ENCODE measurements around the gene KCNH3. TPM values are rescaled to one million over a fixed set of nuclear protein-coding genes. Genes with fewer than 3 reads are reported as not detected.

KCNH3 gene
- total and polyA plus RNA-seq, 2 of the 8 experiments (the other 6 are each of a cell fraction or from before 2014, with no cell fraction given) = 0.24 to 0.50 TPM

DNA sequence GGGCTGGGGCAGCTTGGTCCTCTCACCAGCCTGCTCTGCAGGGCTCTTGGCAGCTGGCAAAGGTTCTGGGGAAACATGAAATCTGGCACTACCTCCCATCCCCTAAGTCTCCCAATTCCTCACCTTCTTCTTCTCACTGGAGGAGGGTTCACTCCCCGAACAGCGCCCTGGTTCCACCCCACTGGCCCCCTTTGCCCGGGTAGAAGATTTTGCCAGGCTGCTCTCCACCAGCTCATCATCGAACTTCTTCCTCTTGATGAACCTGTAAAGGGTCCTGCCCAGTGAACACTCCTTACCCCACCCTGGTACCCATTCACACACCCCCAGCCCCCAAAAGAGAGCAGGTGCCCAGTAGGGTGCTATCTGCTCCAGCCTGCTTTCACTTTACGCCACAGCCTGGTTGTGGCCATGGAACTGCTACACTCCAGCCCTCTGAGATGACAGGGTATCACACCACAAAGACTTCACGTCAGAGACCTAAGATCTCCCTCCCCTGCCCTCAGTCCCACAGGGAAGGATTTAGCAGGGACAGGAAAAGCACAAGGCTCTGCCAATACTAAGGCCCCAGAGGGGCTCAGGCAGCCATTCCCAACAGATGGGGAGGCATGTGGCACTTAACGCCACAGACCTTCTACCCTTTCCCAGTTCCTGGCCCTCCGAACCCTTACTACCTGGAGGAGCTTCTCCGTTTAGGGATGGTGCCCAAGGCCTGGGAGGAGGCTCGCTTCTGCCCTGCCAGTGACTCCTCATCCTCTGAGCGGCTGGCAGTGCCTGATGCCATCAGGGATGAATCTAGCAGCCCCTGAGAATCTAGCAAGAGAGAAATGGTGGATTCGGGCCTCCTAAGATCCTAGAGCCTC, 26.8 kb downstream of the KCNH3 start:
- DNase-seq (ENCODE audit: low read depth in 1 of 2, low spot score in 2 of 2) (no peak), FAIRE-seq (no peak)
- TF ChIP-seq SP1 (IDR thresholded peaks at IDR 0.05; ENCODE audit: low read depth, low read length) = no peak
- TF ChIP-seq, protein P1, sequence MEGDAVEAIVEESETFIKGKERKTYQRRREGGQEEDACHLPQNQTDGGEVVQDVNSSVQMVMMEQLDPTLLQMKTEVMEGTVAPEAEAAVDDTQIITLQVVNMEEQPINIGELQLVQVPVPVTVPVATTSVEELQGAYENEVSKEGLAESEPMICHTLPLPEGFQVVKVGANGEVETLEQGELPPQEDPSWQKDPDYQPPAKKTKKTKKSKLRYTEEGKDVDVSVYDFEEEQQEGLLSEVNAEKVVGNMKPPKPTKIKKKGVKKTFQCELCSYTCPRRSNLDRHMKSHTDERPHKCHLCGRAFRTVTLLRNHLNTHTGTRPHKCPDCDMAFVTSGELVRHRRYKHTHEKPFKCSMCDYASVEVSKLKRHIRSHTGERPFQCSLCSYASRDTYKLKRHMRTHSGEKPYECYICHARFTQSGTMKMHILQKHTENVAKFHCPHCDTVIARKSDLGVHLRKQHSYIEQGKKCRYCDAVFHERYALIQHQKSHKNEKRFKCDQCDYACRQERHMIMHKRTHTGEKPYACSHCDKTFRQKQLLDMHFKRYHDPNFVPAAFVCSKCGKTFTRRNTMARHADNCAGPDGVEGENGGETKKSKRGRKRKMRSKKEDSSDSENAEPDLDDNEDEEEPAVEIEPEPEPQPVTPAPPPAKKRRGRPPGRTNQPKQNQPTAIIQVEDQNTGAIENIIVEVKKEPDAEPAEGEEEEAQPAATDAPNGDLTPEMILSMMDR (IDR thresholded peaks at IDR 0.05; ENCODE audit: control extremely low read depth in 1 of 3, insufficient read depth in 1 of 3, low read depth in 1 of 3, low read length in 3 of 3) = no peak
- no peak for TF ChIP-seq YY1 (IDR thresholded peaks at IDR 0.05; ENCODE audit: low read depth, low read length)
- no peak for TF ChIP-seq CBX8 (IDR thresholded peaks at IDR 0.05; ENCODE audit: borderline replicate concordance, low read depth, low read length)
- TF ChIP-seq TAF1 (IDR thresholded peaks at IDR 0.05; ENCODE audit: low read depth, low read length) = no peak
- TF ChIP-seq POLR2AphosphoS5 (IDR thresholded peaks at IDR 0.05; ENCODE audit: low read depth, low read length) = no peak
- TF ChIP-seq CEBPB (IDR thresholded peaks at IDR 0.05; ENCODE audit: low read depth, low read length) = no peak
- TF ChIP-seq NANOG (IDR thresholded peaks at IDR 0.05; ENCODE audit: insufficient read depth, low read depth, low read length, poor library complexity, severe bottlenecking) = no peak
- TF ChIP-seq CREB1 (IDR thresholded peaks at IDR 0.05) = no peak
- TF ChIP-seq BRCA1 (IDR thresholded peaks at IDR 0.05; ENCODE audit: low read depth, low read length) = no peak

More for the DNA sequence above, 26.8 kb downstream of the KCNH3 start:
- no peak overlapping the region for H2AK5ac ChIP-seq (ENCODE audit: low read depth, low read length)
- 0 out of 2 replicates have a peak overlapping the region, but pooled peaks have one; percentile 3 for H4K8ac ChIP-seq (ENCODE audit: extremely low read depth, insufficient read depth, low read length)
- H3K23me2 ChIP-seq (ENCODE audit: low read depth, low read length) = peaks cover 6% of the 10 kb centered on the region; the same call in 1 of the 2 replicates
- no peak overlapping the region for H2AFZ ChIP-seq (ENCODE audit: low read length)
- H3K18ac ChIP-seq (ENCODE audit: extremely low read depth, low read length) = no peak overlapping the region
- H4K20me1 ChIP-seq (replicated peaks in 1 of 2; ENCODE audit: control insufficient read depth in 1 of 2, insufficient read depth in 2 of 2, low read length in 2 of 2) = peaks cover 0 to 10% of the 10 kb centered on the region in 2 experiments
- no peak overlapping the region for H4K5ac ChIP-seq (ENCODE audit: insufficient read length, low read depth, low read length)
- H3K4me1 ChIP-seq (replicated peaks in 1 of 4; ENCODE audit: control insufficient read depth in 3 of 4, insufficient read depth in 4 of 4, low read length in 3 of 4) = no peaks in the 10 kb centered on the region; a peak in 3 of 7 replicates
- no peak overlapping the region for H3K27ac ChIP-seq (ENCODE audit: low read depth, low read length)
- no peak overlapping the region for H3K4ac ChIP-seq (replicated peaks; ENCODE audit: insufficient read length, low read depth, low read length)
- POLR2A ChIA-PET (ENCODE audit: partially characterized antibody) = interaction anchor here (1.1 to 9.1 kb wide), 6 partner anchors 8 to 176 kb away, joined by 3 to 72 read pairs (median 5); partner anchors contain the start of genes FAM186B and TMBIM6
- no peak overlapping the region for H3K23ac ChIP-seq (ENCODE audit: insufficient read length)
- no peak overlapping the region; a peak in 1 of 4 replicates for H3K4me2 ChIP-seq (ENCODE audit: insufficient read depth in 1 of 2, low read depth in 2 of 2, low read length in 2 of 2)
- CTCF ChIA-PET (ENCODE audit: partially characterized antibody) = interaction anchor here (0.7 to 7.7 kb wide), 6 partner anchors 13 to 218 kb away, joined by 3 to 115 read pairs (median 8); partner anchors contain the start of gene DNAJC22
- no peak overlapping the region for H3K9ac ChIP-seq (replicated peaks in 1 of 4; ENCODE audit: extremely low read depth in 1 of 4, low read depth in 3 of 4, low read length in 3 of 4)
- H3K36me3 ChIP-seq (ENCODE audit: control insufficient read depth in 2 of 4, insufficient read depth in 4 of 4, low read length in 3 of 4) = peaks cover 15 to 39% (median 23%) of the 10 kb centered on the region in 4 experiments; a peak in 7 of 8 replicates
- H3K27me3 ChIP-seq (replicated peaks in 1 of 4; ENCODE audit: control insufficient read depth in 3 of 4, extremely low read depth in 1 of 4, insufficient read depth in 3 of 4, low read length in 3 of 4) = no peaks in the 10 kb centered on the region
- peaks cover 13% of the 10 kb centered on the region for H3K79me1 ChIP-seq (ENCODE audit: low read depth, low read length)
- peaks cover 0 to 27% of the 10 kb centered on the region in 2 experiments; a peak in 2 of 4 replicates for H3K79me2 ChIP-seq (ENCODE audit: control insufficient read depth in 1 of 2, insufficient read depth in 2 of 2, low read length in 2 of 2)
- H2BK20ac ChIP-seq (ENCODE audit: low read length) = no peak overlapping the region
- H4K91ac ChIP-seq (replicated peaks; ENCODE audit: insufficient read length, low read length) = no peak overlapping the region
- no peak overlapping the region for H2BK5ac ChIP-seq (ENCODE audit: low read depth, low read length)
- H3K56ac ChIP-seq (replicated peaks; ENCODE audit: insufficient read length, low read depth, low read length) = no peak overlapping the region
- no peak overlapping the region for H2BK12ac ChIP-seq (ENCODE audit: low read depth, low read length)
- no peak overlapping the region for H3K14ac ChIP-seq (ENCODE audit: insufficient read length)
- 88% methylated on average over 12 of the region's 12 CpGs; no CpG with 5 or more reads in 1 of the 2 experiments for WGBS, 2 experiments (ENCODE audit: extremely low coverage in 1 of 2, insufficient coverage in 1 of 2, insufficient read length in 1 of 2, insufficient replicate concordance in 2 of 2, low coverage in 1 of 2, low lambda C conversion rate in 2 of 2, missing lambda C conversion rate in 1 of 2)
- H3K9me3 ChIP-seq (ENCODE audit: insufficient read depth in 2 of 2, low read depth in 1 of 2, low read length in 1 of 2) = no peaks in the 10 kb centered on the region
- no peak overlapping the region for H2BK120ac ChIP-seq (replicated peaks; ENCODE audit: low read depth, low read length)
- H3K4me3 ChIP-seq (ENCODE audit: extremely low read depth in 1 of 4, insufficient read depth in 2 of 4, low read depth in 3 of 4, low read length in 4 of 4) = no peak overlapping the region
- H2BK15ac ChIP-seq (ENCODE audit: low read length) = no peak overlapping the region

All from H1 (cell line).